HG03457 (cell line): Measurements from ENCODE around the gene HIVEP1.
"Not testable (repeated sequence)": the region's sequence is repeated elsewhere in the genome, so short reads cannot be mapped to it uniquely, and the experiment has no call there.

Experiments used
- ATAC-seq: cut with Tn5 transposase; IDR thresholded peaks from one replicate; pipeline ENCODE4 v1.9.1; 2021; ENCODE audit warnings: moderate number of reproducible peaks; ENCODE audit not compliant: unreplicated experiment

Gene HIVEP1

DNA sequence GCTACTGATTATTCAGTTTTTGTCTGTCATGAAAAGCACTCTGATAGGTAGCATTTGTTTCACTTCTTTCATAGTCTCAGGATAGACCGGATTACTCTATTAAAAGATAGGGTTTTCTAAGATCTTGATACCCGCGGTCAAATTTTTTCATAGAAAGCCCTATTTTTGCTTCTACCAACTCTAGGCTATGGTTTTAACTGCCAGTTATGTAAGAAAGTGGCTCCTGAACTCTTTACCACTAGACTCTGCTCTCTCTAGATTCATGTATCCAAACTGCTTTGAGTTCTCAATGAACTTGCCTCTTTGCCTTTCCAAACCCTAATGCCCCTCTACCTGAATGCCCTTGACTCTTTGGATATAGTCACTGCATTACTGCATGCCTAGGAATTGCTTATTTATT is 70.3 kb downstream of the HIVEP1 start:
- no peak for ATAC-seq

DNA sequence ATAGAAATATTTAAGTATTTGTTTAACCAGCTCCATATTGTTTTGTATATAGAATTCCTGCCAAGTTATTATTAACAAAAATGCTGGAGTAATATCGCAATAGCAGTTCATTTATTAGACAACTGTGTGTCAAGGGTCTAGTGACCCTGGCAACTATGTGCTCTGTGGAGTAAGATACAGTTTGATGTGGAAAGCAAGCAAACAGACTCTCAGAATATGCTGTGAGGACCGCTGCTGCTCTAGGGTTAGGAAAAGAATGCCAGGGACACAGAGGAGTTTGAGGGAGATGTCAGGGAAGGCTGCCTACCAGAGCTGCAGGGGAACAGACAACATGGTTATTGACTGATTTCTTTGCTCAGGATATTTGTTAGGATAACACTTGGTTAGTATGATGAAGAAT is 71.2 kb downstream of the HIVEP1 start:
- ATAC-seq, result no peak

DNA sequence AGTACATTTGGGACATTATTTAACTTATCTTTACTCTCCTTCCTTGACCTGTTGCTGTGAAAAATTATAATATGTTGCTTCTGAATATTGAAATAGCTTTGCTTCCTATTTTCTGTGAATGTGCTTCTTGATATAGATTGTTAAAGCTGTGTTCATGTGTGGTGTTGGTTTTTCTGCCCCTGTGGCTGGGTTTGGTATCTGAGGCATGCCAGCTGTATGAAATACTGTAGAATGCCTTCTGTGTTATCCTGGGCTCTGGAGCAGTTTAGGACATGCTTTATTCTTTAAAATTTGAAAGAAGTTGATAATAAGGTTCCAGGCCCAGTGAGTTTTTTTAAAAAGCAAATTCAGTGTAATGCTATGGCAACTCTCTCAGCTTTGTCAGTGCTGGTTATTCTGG is 71.7 kb downstream of the HIVEP1 start:
- no peak for ATAC-seq

DNA sequence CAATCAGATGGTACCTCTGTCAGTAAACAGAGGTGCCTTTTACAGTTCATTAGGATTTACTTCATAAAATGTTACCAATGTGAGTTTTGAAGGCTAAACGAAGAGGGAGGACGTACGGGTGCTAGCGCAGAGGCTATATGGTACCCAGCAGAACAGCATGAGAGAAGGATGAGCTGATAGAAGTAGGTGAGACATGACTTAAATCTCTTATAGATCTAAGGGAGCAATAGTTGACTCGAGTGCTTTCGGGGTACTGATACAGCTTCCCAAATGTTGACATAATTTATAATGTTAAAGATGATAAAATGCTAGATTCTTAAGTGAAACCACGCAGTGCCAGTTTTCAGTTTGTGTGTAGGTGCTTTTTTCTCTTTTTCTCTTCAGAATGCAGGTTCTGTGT is 72.6 kb downstream of the HIVEP1 start:
- ATAC-seq, result no peak

DNA sequence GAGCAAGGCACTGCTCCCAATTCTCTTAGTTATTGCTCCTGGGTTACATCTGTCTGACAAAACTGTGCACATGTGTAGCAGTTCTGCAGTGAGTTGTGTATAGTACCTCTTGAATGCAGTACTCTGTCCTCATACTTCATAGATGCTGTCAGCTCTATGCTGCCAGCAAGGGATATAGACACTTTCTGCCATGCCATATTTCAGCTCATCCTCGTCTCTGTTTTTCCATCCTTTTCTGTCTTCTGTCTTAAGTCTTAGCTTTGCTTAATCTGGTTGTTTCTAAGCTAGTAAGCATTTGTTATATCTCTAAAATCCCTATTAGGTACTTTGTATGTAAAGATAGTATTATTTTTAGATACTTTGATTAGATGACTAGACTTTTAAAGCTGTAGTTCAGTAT is 76.4 kb downstream of the HIVEP1 start:
- no peak for ATAC-seq

DNA sequence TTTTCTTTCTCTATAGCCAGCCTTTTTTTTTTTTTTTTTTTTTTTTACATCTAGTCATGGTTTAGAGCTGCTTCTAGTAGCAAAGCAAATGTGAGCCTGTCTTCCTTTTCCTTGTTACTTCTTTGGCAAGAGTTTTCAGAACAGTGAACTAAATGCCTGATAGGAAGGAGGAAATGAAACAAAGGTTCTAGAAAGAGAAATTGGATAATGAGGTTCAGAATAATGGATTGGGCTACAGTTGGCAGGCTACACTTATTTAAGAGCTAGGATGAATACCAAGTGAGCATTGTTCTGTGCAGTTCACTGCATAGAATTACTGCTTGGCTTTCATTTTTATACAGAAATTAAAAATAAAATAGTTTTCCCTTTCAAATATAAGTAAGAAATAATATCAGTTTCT is 78.6 kb downstream of the HIVEP1 start:
- no peak for ATAC-seq

DNA sequence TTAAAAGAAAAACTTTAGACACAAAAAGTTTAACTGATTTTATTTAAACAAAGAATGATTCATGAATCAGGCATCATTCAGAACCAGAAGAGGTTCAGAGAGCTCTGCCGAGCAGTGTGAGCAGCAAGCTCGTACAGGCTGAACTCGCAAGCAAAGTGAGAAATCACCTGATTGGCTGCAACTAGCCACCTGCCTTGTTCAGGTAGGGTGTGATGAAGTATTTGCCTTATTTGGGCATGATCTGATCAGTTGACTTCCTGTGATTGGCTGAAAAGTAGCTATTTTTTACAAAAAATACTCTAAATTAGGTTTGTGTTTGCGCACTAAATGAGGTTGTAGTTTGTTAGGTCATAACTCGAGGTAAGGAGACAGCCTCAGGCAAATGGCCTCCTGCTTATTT is 80.7 kb downstream of the HIVEP1 start:
- ATAC-seq, result no peak

DNA sequence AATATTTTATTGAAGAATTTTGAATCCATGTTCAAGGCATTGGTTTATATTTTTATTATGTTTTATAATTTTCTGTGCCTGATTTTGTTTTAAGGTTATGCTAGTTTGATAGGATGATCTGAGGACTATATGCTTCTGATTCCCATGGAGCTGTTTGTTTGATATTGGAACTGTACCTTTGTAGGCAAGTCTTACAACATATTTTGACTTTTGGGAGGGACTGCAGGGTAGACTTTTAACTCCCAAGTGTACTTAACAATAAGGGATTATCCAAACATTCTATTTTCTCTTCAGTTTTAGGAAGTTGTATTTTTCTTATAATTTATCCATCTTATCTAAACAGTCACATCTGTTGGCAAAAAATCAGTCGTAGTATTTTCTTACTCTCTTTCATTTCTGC is 82.6 kb downstream of the HIVEP1 start:
- ATAC-seq, result no peak

DNA sequence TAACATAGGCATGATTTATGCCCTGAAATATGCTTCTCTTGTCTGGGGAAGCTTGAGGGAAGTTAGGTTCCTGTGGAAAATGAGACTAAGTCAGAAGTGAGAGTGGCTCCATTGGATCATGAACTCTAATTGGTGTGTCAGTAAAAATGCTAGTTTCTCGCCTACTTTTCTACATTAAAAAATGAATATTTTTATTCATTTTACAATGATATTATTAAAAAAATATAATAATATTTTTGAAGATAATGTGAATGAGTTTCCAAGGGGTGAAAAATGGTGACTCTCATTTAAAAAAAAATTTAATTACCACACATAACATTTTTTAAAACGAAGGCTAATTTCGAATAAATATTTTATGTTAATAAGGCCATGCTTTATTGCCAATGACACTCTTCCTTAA is 84.2 kb downstream of the HIVEP1 start:
- ATAC-seq, result no peak

DNA sequence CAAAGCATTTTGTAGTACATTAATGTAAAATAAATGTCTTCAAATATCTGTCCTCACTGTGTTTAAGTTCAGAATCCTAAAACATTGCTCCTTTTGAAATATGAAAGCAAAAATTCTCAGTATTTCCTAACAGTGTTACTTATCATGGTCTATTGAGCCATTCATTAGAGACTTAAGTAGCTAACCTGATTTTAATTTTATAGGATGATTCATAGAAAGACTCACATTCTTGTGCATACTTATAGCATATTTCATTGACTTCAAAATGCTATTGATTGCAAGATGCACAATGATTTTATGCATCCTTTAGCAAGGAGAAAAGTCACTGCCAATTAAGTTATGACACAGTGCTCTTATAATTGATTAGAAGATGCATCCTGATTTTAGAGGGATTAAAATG is 85.7 kb downstream of the HIVEP1 start:
- no peak for ATAC-seq

DNA sequence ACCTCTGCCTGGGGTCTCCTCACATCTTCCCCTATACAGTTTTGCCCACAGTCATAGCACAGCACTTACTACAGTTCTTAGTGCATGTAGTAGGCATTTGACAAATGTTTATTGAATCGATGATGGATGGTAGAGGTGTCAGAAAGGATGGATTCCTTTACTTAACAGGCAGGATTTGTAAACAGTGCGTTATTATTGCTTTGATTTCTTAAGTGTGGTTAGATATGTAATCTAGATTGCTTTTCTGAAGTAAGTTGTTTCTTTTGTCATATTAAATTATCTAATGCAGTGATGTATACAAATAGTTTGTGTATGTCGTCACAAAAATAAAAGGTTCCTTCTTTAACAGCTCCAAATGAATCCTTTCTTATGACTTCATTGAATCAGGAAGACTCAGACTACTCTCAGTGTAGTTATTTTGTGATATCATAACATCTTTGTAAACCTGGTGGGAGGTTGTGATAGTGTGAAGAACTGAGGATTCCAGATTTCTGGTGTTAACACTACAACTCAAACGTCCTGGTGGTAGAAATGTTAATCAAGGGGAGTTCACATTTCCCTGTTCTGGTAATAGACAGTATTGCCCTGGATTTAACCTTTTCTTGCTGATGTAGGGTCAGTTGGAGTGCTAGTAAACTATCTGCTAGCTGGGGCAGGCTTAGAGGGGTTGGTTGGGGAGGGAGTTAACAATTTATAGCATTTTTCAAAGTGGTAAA is 87.7 kb downstream of the HIVEP1 start:
- no peak for ATAC-seq

DNA sequence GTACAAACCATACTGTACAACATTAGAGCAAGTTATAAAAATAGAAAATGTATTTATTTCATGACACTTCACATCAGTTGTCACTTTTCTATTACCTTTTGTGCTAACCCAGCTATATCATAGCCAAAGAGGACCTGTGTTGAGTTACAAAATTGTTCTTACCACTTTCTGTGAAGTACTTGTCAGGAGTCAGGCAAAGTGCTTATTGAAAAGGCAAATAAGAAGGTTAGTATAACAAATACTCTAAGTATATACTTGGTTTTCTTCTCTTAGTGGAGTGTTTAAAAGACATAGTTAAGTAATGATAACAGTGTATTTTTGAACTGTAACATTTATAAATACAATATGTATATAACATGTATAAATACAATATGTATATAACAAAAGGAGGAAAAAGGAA is 88.9 kb downstream of the HIVEP1 start:
- no peak for ATAC-seq

DNA sequence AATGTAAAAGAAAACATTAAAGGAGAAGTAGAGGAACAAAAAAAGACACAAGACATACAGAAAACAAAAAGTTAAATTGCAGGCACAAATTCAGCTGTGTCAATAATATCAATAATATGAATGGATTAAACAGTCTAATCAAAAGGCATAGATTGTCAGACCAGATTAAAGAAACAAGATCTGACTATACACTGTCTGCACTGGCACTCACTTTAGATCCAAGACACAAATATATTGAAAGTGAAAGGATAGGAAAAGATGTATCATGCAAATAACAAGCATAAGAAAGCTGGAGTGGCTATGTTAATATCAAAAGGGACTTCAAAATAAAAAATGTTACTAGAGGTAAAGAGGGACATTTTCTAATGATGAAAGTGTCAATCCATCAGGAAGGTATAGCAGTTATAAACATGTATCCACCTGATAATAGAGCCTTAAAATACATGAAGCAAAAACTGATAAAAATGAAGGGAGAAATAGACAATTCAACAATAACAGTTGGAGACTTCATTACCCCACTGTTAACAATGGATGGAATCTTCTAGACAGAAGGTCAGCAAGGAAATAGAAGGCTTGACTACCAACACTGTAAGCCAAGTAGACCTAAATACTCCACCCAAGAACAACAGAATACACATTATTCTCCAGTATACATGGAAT is 89.7 kb downstream of the HIVEP1 start:
- ATAC-seq, result no peak

DNA sequence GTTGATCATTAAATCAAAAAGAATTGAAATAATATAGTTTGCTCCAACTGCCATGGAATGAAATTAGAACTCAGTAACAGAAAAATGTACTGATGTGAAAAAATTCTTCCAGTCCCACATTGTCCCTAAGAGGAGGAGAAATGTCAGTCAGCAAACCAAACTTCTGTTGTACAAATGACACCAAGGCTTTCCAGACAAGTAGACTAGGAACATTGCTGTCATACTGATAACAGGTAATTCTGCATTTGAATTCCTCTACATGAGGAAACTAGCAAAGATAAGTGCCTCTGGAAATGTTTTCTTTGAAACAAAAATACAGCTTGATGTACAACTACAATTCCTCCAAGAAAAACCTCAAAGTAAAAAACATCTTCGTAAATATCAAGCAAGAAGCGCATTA is 90.2 kb downstream of the HIVEP1 start:
- ATAC-seq, result no peak

DNA sequence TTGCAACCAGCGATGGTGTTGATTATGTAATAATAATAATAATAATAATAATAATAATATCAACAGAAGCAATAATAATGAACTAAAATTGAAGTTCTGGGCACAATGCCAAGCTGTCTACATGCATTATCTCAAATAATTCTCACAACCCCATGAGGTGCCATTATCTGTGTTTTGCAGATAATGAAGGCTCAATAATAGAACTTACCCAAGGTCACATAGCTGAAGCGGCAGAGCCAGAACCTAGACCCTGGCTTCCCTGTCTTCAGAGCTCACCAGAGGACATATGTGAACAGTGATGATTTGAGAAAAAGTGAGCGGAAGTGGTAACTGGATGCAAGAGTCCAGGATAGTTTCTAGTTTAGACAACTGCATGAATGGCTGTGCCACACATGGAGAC is 91.0 kb downstream of the HIVEP1 start:
- ATAC-seq, result no peak

DNA sequence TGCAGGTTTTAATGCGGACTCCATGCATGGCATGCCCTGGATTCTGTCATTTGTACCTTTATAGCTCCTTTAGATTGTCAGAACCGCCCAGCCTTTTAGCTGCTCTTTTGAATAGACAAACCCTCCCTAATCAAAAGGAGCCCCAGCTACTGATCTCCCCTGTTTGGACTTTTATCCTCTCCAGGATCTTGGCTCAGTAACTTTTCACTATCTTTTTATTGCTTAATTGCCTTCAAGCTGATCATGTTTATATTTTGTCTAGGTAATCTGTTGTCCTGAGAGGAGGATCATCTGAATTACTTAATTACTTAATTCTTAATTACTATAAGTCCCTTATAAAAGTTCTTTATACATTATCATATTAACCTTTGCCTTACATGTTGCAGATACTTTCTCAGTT is 93.2 kb downstream of the HIVEP1 start:
- no peak for ATAC-seq

DNA sequence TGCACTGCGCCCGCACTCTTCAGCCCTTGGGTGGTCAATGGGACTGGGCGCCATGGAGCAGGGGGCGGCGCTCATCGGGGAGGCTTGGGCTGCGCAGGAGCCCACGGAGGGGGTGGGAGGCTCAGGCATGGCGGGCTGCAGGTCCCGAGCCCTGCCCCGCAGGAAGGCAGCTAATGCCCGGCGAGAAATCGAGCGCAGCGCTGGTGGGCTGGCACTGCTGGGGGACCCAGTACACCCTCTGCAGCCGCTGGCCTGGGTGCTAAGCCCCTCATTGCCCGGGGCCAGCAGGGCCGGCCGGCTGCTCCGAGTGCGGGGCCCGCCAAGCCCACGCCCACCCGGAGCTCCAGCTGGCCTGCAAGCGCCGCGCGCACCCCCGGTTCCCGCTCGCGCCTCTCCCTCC is 96.3 kb downstream of the HIVEP1 start:
- ATAC-seq, result not testable (repeated sequence)

DNA sequence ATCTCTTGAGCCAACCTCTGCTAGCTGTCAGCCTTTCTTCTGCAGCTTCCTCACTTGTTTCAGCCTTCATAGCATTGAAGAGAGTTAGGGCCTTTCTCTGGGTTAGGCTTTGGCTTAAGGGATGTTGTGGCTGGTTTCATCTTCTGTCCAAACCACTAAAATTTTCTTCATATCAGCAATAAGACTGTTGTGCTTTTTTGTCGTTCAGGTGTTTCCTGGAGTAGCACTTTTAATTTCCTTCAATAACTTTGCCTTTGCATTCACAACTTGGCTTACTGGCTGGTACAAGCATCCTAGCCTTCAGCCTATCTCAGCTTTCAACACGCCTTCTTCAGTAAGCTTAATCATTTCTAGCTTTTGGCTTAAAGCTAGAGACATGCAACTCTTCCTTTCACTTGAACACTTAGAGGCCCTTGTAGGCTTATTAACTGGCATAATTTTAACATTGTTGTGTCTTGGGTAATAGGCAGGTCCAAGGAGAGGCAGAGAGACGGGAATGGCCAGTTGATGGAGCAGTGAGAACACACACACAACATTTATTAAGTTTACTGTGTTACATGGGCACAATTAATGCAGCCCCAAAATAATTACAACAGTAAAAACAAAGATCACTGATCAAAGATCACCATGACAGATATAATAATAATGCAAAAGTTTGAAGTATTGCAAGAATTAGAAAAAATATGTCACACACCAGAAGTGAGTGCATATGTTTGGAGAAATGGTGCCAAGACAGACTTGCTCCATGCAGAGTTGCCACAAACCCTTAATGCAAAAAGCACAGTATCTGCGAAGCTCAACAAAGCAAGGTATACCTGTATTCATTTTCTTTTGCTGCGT is 98.6 kb downstream of the HIVEP1 start:
- no peak for ATAC-seq

DNA sequence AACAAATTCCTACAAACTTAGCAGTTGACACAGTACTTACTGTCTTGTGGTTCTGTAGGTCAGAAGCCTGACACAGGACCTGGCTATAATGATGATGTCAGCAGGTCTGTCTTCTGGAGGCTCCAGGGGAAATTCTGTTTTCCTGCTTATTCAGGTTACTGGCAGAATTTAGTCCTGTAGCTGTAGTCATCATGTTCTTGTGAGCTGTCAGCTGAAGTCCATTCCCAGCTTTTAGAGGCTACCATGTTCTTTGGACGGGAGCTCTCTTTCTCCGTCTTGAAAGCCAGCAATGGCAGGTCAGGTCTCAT is 99.2 kb downstream of the HIVEP1 start:
- ATAC-seq, result no peak

DNA sequence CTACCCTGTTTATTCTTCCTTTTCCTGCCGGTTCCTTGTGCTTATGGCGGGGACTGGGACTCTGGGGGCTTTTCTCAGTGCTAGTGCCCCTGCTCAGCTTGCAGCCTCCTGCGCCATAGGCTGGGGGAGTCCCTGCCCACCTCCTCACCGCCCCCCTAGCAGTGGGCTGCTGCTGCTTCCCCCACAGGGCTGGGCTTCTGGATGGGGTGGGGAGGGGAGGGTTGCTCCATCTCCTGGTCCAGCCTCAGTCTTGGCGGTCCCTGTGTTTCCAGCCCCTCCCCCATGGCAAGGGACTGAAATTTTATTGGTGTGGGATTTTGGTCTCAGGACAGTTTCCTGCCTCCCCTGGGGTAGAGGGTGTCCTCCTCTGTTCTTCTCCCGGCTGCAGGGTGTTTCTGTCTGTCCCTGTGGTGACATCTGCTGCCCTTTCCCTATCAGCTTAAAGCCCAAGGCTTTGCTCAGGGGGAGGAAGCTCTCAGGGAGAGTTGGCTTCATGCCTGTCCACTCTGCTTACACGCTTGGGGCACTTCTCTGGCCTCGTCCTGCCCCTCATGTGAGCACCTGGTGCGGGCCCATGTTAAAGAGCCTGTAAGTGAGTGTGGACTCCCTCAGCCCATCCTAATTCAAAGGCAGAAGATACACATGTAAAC is 100.6 kb downstream of the HIVEP1 start:
- ATAC-seq, result no peak

DNA sequence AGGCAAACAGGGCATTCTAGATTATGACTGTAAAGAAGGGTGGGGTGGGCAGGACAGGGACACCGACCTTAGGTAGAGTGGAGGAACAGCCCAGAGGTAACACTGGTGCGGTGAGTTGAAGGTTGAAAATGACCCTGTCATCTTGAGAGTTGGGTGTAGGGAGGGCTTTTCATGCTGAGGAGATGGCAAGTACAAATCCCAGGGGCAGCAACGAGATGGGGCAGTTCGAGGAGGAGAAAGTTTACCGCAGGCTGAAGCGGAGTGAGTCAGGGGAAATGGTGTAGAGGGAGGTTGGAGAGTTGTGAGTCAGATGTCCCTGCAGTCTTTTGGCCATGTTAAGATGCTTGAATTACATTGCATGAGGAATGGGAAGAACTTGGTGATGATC is 101.1 kb downstream of the HIVEP1 start:
- ATAC-seq, result no peak

DNA sequence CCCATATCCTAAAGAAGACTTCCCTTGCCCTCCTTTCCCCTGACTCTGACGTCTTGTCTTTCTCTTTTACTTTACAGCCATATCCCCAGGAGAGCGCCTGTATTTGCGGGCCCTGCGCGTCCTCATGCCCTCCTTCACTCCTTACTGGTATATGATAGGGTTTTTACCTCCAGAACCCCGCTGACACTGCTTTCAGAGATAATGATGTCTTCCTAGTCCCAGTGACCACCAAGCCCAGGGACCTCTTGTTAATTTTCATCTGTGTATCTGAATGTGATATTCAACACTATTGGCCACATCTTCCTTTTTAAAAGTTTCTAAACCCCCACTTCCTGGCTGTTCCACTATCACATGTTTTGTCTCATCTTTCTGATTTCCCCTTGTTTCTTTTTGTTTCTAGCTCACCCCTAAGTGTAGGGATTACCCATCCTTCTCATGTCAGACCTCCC is 102.0 kb downstream of the HIVEP1 start:
- no peak for ATAC-seq
